GM21576 (cell line): ENCODE results near the gene NINJ2.

Experiments used
- ATAC-seq: cut with Tn5 transposase; IDR thresholded peaks from one replicate; pipeline ENCODE4 v1.9.1; 2021; ENCODE audit warnings: mild to moderate bottlenecking, moderate library complexity; ENCODE audit not compliant: unreplicated experiment

NINJ2 gene

GRCh38 chr12:571795-572531 is 91.3 kb downstream of the NINJ2 start:
- no peak for ATAC-seq

- no peak for ATAC-seq
Measured at GRCh38 chr12:570921-571794, 92.1 kb downstream of the NINJ2 start.

- no peak for ATAC-seq
Measured at GRCh38 chr12:570435-570920, 92.8 kb downstream of the NINJ2 start.

GRCh38 chr12:569803-570434 is 93.3 kb downstream of the NINJ2 start:
- ATAC-seq: peak; percentile 70

- no peak for ATAC-seq
Measured at GRCh38 chr12:569091-569676, 94.1 kb downstream of the NINJ2 start.

- ATAC-seq: no peak
Measured at GRCh38 chr12:568486-568885, 94.8 kb downstream of the NINJ2 start.

GRCh38 chr12:565589-566105 is 97.6 kb downstream of the NINJ2 start:
- ATAC-seq: no peak

GRCh38 chr12:565161-565560 is 98.1 kb downstream of the NINJ2 start:
- no peak for ATAC-seq

GRCh38 chr12:563787-564298 is 99.4 kb downstream of the NINJ2 start:
- ATAC-seq: no peak

GRCh38 chr12:563250-563781 is 99.9 kb downstream of the NINJ2 start:
- ATAC-seq: no peak

- no peak for ATAC-seq
Measured at GRCh38 chr12:562634-563033, 100.6 kb downstream of the NINJ2 start.

GRCh38 chr12:561908-562593 is 101.2 kb downstream of the NINJ2 start:
- no peak for ATAC-seq

- no peak for ATAC-seq
Measured at GRCh38 chr12:561391-561705, 101.9 kb downstream of the NINJ2 start.

- no peak for ATAC-seq
Measured at GRCh38 chr12:560691-561390, 102.4 kb downstream of the NINJ2 start.

- no peak for ATAC-seq
Measured at GRCh38 chr12:559906-560455, 103.3 kb downstream of the NINJ2 start.

- no peak for ATAC-seq
Measured at GRCh38 chr12:559208-559905, 103.9 kb downstream of the NINJ2 start.

GRCh38 chr12:558580-558979 is 104.7 kb downstream of the NINJ2 start:
- ATAC-seq: no peak

- ATAC-seq: no peak
Measured at GRCh38 chr12:556498-556897, 106.7 kb downstream of the NINJ2 start.

- no peak for ATAC-seq
Measured at GRCh38 chr12:554001-554285, 109.3 kb downstream of the NINJ2 start.
